WTC11 (cell line): ENCODE measurements around the gene PLXNC1.

Experiments used
- IRF2 ChIP-seq: sonication (generic); formaldehyde crosslinking; IDR thresholded peaks from 2 replicates; pipeline ENCODE4 v1.8.0; 2022; ENCODE audit warnings: low read depth, missing genetic modification reagents, borderline replicate concordance
- JUN ChIP-seq: sonication (generic); formaldehyde crosslinking; IDR thresholded peaks from 2 replicates; pipeline ENCODE4 v1.8.0; 2023; ENCODE audit warnings: mild to moderate bottlenecking, missing genetic modification reagents
- TF ChIP-seq, protein P1 (sequence below): fragments of 200-600 bp; IDR thresholded peaks from 2 replicates; pipeline ENCODE4 v1.8.0; 2022; ENCODE audit warnings: antibody characterized with exemption
- TF ChIP-seq, protein P2 (sequence below): sonication (generic); formaldehyde crosslinking; IDR thresholded peaks from 2 replicates; pipeline ENCODE4 v1.8.1; 2023; ENCODE audit warnings: mild to moderate bottlenecking, missing genetic modification reagents

DNA sequence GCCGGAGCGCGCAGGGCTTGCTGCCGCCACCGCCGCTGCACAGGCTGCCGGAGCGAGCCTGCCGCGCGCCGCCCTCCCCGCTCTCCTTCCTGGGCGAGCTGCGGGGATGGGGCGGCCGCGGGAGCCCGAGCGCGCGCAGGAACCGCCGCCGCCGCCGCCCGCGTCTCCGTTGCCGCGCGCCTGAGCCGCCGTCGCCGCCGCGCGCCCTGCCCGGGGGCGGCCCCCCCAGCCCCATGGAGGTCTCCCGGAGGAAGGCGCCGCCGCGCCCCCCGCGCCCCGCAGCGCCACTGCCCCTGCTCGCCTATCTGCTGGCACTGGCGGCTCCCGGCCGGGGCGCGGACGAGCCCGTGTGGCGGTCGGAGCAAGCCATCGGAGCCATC, 352 bp downstream of the PLXNC1 start:
- TF ChIP-seq IRF2 (CRISPR knock-in tag), result no peak
- TF ChIP-seq, protein P1, sequence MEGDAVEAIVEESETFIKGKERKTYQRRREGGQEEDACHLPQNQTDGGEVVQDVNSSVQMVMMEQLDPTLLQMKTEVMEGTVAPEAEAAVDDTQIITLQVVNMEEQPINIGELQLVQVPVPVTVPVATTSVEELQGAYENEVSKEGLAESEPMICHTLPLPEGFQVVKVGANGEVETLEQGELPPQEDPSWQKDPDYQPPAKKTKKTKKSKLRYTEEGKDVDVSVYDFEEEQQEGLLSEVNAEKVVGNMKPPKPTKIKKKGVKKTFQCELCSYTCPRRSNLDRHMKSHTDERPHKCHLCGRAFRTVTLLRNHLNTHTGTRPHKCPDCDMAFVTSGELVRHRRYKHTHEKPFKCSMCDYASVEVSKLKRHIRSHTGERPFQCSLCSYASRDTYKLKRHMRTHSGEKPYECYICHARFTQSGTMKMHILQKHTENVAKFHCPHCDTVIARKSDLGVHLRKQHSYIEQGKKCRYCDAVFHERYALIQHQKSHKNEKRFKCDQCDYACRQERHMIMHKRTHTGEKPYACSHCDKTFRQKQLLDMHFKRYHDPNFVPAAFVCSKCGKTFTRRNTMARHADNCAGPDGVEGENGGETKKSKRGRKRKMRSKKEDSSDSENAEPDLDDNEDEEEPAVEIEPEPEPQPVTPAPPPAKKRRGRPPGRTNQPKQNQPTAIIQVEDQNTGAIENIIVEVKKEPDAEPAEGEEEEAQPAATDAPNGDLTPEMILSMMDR, result no peak
- TF ChIP-seq JUN (CRISPR knock-in tag), result no peak
- TF ChIP-seq, protein P2, sequence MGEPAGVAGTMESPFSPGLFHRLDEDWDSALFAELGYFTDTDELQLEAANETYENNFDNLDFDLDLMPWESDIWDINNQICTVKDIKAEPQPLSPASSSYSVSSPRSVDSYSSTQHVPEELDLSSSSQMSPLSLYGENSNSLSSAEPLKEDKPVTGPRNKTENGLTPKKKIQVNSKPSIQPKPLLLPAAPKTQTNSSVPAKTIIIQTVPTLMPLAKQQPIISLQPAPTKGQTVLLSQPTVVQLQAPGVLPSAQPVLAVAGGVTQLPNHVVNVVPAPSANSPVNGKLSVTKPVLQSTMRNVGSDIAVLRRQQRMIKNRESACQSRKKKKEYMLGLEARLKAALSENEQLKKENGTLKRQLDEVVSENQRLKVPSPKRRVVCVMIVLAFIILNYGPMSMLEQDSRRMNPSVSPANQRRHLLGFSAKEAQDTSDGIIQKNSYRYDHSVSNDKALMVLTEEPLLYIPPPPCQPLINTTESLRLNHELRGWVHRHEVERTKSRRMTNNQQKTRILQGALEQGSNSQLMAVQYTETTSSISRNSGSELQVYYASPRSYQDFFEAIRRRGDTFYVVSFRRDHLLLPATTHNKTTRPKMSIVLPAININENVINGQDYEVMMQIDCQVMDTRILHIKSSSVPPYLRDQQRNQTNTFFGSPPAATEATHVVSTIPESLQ, result no peak
